Measurements from ENCODE around the gene PKDCC. TPM values are rescaled to one million over a fixed set of nuclear protein-coding genes. Genes with fewer than 3 reads are reported as not detected.

Gene PKDCC, protein sequence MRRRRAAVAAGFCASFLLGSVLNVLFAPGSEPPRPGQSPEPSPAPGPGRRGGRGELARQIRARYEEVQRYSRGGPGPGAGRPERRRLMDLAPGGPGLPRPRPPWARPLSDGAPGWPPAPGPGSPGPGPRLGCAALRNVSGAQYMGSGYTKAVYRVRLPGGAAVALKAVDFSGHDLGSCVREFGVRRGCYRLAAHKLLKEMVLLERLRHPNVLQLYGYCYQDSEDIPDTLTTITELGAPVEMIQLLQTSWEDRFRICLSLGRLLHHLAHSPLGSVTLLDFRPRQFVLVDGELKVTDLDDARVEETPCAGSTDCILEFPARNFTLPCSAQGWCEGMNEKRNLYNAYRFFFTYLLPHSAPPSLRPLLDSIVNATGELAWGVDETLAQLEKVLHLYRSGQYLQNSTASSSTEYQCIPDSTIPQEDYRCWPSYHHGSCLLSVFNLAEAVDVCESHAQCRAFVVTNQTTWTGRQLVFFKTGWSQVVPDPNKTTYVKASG
- 9.6 TPM for total RNA-seq (ENCODE audit: unreplicated experiment)
- long read RNA-seq, result 0 reads

DNA sequence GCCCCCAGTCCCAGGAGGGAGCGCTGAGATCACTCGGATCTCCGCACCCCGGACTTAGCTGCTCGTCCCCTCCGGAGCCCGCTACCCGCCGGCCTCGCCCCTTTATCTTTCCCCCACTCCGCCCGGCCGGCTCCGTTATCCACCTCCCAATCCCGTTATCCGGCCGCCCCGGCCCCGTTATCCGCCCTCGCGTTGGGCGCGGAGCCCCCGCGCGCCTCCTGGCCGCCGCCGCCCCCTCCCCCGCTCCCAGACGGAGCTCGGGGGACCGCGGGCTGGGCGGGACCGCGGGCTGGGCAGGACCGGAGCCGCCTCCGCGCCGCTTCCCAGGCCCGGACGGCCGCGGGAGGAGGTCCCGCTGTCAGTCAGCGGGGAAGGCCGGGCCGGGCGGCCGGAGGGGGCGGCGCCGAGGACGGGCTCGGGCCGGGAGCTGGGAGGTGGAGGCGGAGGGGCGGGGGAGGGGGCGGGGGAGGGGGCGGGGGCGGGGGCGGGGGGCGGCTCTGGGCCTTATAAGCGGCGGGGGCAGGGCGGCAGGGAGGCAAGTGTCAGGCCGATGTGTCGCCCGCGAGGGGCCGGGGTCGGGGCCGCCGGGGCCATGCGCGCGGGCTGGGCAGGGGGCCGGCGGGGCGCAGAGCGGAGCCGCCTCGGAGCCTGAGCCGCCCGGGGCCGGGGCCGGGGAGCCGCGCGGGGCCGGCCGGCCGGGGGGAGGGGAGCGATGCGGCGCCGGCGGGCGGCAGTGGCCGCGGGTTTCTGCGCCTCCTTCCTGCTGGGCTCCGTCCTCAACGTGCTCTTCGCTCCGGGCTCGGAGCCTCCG, at the start of gene PKDCC:
PKDCC (plus strand) TSS at position 534 of the 811 bp plus-strand sequence; CDS start at position 713, 179 bp downstream.
- Mint-ChIP-seq H3K4me1 (ENCODE audit: unreplicated experiment) (peaks cover 18% of the 10 kb centered on the region), H3K9me3 (ENCODE audit: unreplicated experiment) (no peaks in the 10 kb centered on the region), H3K36me3 (ENCODE audit: low read depth, unreplicated experiment) (no peaks in the 10 kb centered on the region), H3K27me3 (ENCODE audit: unreplicated experiment) (peaks cover 24% of the 10 kb centered on the region), H3K4me3 (ENCODE audit: unreplicated experiment) (peak within 1 kb of the TSS; percentile 88), H3K27ac (ENCODE audit: unreplicated experiment) (peak within 1 kb of the TSS; percentile 78)
- TF ChIP-seq CTCF (IDR thresholded peaks at IDR 0.05; ENCODE audit: unreplicated experiment), result no peak
- DNase-seq (ENCODE audit: low spot score), result peak; percentile 83

DNA sequence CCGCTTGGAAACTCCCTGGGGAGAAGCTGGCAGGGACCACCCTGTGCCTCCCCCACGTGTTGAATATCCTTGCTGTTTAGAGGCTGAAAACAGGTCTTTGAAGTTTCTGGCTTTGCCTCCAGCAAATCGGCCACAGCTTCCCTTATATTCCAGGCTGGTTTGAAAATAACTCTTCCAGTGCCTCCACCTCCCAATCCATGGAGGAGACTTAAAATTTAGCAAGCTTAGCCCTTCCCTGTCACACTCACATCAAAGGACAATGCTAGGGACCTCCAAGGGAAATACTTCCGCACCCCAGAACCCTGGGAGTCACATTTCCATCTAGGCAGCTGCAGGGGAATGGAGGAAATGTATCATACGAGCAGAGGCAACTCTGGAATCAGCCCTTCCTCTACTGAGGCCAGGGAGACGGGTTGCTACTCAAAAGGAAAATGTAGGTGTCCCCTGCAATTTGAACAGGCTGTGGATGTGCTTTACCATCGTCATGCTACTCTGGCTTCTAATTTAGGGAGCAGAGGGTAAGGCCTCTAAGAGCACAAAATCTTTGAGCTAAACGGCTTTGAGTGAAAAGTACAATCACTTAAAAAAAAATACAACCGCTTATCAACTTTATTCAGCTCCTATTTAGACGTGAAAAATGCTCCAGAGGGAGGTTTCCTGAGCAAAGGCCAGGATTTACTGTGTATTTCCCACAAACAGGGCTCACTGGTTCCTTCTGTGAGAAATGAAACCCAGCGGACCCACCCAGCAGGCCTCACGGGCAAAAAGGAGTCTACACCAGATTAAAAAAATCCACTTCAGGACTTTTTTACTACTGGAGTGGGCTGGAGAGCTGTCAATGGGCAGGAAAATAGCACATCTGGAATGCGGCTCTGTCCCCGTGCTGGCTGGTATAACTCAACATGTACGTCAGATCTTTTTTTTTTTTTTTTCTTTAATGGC, 49.4 kb upstream of the PKDCC start:
- peaks cover 3% of the 10 kb centered on the region for H3K27me3 Mint-ChIP-seq (ENCODE audit: unreplicated experiment)
- peaks cover 3% of the 10 kb centered on the region for H3K36me3 Mint-ChIP-seq (ENCODE audit: low read depth, unreplicated experiment)
- H3K27ac Mint-ChIP-seq (ENCODE audit: unreplicated experiment), result no peak overlapping the region
- no peak overlapping the region for H3K4me3 Mint-ChIP-seq (ENCODE audit: unreplicated experiment)
- TF ChIP-seq CTCF (IDR thresholded peaks at IDR 0.05; ENCODE audit: unreplicated experiment), result no peak
- no peak for DNase-seq (ENCODE audit: low spot score)
- H3K9me3 Mint-ChIP-seq (ENCODE audit: unreplicated experiment), result peaks cover 4% of the 10 kb centered on the region
- H3K4me1 Mint-ChIP-seq (ENCODE audit: unreplicated experiment), result peaks cover 5% of the 10 kb centered on the region

DNA sequence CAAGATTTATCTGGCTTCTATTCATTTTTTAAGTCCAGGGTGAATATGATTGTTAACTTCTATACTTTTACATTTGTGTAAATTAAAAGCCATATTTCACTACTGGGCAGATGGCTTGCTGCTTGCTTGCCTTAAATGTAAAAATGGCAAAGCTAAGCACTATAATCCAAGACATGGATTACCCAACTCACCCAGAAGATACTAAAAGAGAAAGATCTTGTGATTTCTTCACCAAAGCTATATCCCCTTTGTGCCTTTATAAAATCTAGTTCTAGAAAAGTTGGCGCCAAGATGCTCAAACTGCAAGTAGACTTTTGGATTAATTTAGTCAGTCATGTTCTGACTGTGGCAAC, 48.7 kb upstream of the PKDCC start:
- Mint-ChIP-seq H3K4me1 (ENCODE audit: unreplicated experiment) (peaks cover 5% of the 10 kb centered on the region), H3K9me3 (ENCODE audit: unreplicated experiment) (peaks cover 9% of the 10 kb centered on the region)

More for the DNA sequence above, 48.7 kb upstream of the PKDCC start:
- H3K27me3 Mint-ChIP-seq (ENCODE audit: unreplicated experiment), result peaks cover 3% of the 10 kb centered on the region
- TF ChIP-seq CTCF (IDR thresholded peaks at IDR 0.05; ENCODE audit: unreplicated experiment), result no peak
- no peak for DNase-seq (ENCODE audit: low spot score)
- no peak overlapping the region for H3K4me3 Mint-ChIP-seq (ENCODE audit: unreplicated experiment)
- peaks cover 6% of the 10 kb centered on the region for H3K36me3 Mint-ChIP-seq (ENCODE audit: low read depth, unreplicated experiment)
- H3K27ac Mint-ChIP-seq (ENCODE audit: unreplicated experiment), result no peak overlapping the region

Measured in endothelial cell (in vitro differentiated cells).